GM12878 (cell line): Measurements from ENCODE around the gene OPN1LW.

Source experiments
- MYC ChIP-seq: IDR thresholded peaks from 2 replicates; pipeline ENCODE4 v1.6.1; 2011; ENCODE audit warnings: mild to moderate bottlenecking, low read length, moderate library complexity, inconsistent platforms; ENCODE audit not compliant: insufficient read depth, insufficient replicate concordance, insufficient read length, severe bottlenecking
- NFIC ChIP-seq: IDR thresholded peaks from 2 replicates; pipeline ENCODE4 v1.6.1; 2012; ENCODE audit warnings: low read depth, mild to moderate bottlenecking, inconsistent platforms, low read length, moderate library complexity
- NFYB ChIP-seq: IDR thresholded peaks from 2 replicates; pipeline ENCODE4 v1.6.1; 2011; ENCODE audit warnings: low read depth, mild to moderate bottlenecking, low read length, improper control_type of control experiment, moderate library complexity; ENCODE audit not compliant: insufficient read depth
- NRF1 ChIP-seq: conservative IDR thresholded peaks from 2 replicates; pipeline ENCODE4 v1.6.1; 2011; ENCODE audit warnings: mild to moderate bottlenecking, low read depth, low read length, improper control_type of control experiment
- RAD21 ChIP-seq: IDR thresholded peaks from 2 replicates; pipeline ENCODE4 v1.6.1; 2011; ENCODE audit warnings: mild to moderate bottlenecking, low read depth, low read length, moderate library complexity; ENCODE audit not compliant: insufficient read depth
- RBBP5 ChIP-seq: fragments of 200-600 bp; sonication (generic); conservative IDR thresholded peaks from 2 replicates; pipeline ENCODE4 v1.6.1; 2016
- TAF1 ChIP-seq: IDR thresholded peaks from 2 replicates; pipeline ENCODE4 v1.6.1; 2011; ENCODE audit warnings: mild to moderate bottlenecking, low read depth, low read length, borderline replicate concordance
- TCF7 ChIP-seq: IDR thresholded peaks from 2 replicates; pipeline ENCODE4 v1.6.1; 2014; ENCODE audit warnings: antibody characterized with exemption, borderline replicate concordance
- ZNF24 ChIP-seq: fragments of 450-650 bp; IDR thresholded peaks from 2 replicates; pipeline ENCODE4 v1.6.1; 2017; ENCODE audit warnings: antibody characterized with exemption, mild to moderate bottlenecking
- ZNF274 ChIP-seq: IDR thresholded peaks from one replicate; pipeline ENCODE4 v1.8.0; 2011; ENCODE audit not compliant: insufficient read length, insufficient read depth
- ZSCAN29 ChIP-seq: fragments of 450-650 bp; IDR thresholded peaks from 2 replicates; pipeline ENCODE4 v1.6.1; 2017; ENCODE audit warnings: mild to moderate bottlenecking, moderate library complexity
- TF ChIP-seq, protein P1 (sequence below), 3 experiments: IDR thresholded peaks in 2 of 3; conservative IDR thresholded peaks in 1 of 3; 2 replicates each; pipeline ENCODE4 v1.5.1; 2011; ENCODE audit warnings: low read depth in 3 of 3, low read length in 3 of 3, mild to moderate bottlenecking in 3 of 3, control low read depth in 2 of 3, moderate library complexity in 2 of 3, inconsistent platforms in 1 of 3, mixed read lengths in 1 of 3; ENCODE audit not compliant: control insufficient read depth in 2 of 3, insufficient read depth in 1 of 3; ENCODE audit errors: extremely low read depth in 1 of 3
- TF ChIP-seq, protein P2 (sequence below): IDR thresholded peaks from 2 replicates; pipeline ENCODE4 v1.6.1; 2011; ENCODE audit warnings: low read depth, low read length, improper control_type of control experiment, borderline replicate concordance

DNA sequence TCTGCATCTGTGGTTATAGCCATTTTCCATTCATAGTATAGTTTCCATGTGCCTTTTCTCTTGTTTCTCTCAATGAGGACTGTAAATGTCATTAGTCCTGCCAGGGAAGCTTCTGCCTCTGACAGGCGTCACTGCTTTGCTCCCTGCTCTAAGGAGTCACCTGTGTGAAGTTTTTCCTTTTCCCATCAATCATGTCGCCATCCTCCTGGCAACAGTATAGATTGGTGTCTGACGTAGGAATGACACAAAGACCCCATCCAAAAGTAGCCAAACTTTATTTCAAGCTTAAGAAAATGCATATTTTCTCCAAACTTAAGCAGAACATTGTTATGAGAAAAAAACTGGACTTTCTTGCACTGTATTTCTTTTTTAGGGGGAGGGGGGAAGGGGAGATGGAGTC, 23.5 kb upstream of the OPN1LW start:
- no peak for TF ChIP-seq NFYB
- no peak for TF ChIP-seq RAD21
- no peak for TF ChIP-seq TCF7
- TF ChIP-seq ZNF274 = no peak
- TF ChIP-seq, protein P1, sequence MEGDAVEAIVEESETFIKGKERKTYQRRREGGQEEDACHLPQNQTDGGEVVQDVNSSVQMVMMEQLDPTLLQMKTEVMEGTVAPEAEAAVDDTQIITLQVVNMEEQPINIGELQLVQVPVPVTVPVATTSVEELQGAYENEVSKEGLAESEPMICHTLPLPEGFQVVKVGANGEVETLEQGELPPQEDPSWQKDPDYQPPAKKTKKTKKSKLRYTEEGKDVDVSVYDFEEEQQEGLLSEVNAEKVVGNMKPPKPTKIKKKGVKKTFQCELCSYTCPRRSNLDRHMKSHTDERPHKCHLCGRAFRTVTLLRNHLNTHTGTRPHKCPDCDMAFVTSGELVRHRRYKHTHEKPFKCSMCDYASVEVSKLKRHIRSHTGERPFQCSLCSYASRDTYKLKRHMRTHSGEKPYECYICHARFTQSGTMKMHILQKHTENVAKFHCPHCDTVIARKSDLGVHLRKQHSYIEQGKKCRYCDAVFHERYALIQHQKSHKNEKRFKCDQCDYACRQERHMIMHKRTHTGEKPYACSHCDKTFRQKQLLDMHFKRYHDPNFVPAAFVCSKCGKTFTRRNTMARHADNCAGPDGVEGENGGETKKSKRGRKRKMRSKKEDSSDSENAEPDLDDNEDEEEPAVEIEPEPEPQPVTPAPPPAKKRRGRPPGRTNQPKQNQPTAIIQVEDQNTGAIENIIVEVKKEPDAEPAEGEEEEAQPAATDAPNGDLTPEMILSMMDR (IDR thresholded peaks at IDR 0.05 in 2 of 3, conservative IDR thresholded peaks at IDR 0.05 in 1 of 3; ENCODE audit: control insufficient read depth in 2 of 3, extremely low read depth in 1 of 3, insufficient read depth in 1 of 3, low read depth in 3 of 3, low read length in 3 of 3) = no peak
- TF ChIP-seq, protein P2, sequence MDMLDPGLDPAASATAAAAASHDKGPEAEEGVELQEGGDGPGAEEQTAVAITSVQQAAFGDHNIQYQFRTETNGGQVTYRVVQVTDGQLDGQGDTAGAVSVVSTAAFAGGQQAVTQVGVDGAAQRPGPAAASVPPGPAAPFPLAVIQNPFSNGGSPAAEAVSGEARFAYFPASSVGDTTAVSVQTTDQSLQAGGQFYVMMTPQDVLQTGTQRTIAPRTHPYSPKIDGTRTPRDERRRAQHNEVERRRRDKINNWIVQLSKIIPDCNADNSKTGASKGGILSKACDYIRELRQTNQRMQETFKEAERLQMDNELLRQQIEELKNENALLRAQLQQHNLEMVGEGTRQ = no peak
- no peak for TF ChIP-seq TAF1
- TF ChIP-seq NFIC = no peak
- TF ChIP-seq ZSCAN29 = no peak
- TF ChIP-seq ZNF24 = no peak
- TF ChIP-seq RBBP5 = no peak
- TF ChIP-seq MYC = no peak
- TF ChIP-seq NRF1 = no peak
